AG20443 (cell line): ENCODE data around the gene WEE1.
"Not testable (repeated sequence)": the region's sequence is repeated elsewhere in the genome, so short reads cannot be mapped to it uniquely, and the experiment has no call there.

ENCODE experiments used
- DNase-seq: peaks from one replicate; pipeline ENCODE4 v3.0.0; 2012; ENCODE audit warnings: low spot score, mixed read lengths

WEE1 gene

DNA sequence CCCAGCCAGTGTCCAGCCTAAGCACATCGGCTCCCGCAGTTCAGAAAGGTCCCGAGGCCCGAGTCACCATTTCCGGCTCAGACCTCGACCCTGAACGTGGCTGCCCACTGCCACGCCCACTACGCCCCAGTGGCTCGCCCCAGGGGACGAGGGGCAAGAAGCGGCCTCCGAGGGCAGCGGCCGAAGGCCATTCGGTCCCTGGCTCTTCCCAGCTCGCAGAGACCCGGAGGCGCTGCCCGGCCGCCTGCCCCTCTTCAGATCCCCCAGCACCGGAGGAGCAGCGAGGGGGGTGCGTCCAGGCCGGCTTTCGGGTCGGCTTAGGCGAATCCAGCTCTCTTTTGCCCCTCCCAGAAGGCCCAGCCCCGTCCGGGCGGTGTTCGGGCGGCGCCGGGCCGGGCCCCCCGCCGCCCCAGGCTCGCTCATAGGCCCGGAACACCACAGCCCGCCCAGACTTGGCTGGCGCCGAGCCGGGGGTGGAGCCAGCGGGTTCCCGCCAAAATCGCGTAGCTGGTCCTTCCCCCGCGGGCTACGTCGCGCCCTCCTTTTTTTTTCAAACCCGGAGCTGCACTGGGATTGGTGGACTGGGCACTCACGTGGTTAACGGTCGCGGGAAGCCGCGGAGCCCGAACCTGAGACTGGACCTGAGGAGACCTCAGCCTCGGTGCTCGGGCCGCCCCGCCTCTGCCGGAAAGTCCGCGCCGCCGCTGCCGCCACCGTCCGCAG lies at the start of gene WEE1:
Gene WEE1 (plus strand): TSS at position 619 of the 723 bp plus-strand sequence. CDS start 264 bp downstream, outside the sequence.
- DNase-seq = peak; percentile 97

DNA sequence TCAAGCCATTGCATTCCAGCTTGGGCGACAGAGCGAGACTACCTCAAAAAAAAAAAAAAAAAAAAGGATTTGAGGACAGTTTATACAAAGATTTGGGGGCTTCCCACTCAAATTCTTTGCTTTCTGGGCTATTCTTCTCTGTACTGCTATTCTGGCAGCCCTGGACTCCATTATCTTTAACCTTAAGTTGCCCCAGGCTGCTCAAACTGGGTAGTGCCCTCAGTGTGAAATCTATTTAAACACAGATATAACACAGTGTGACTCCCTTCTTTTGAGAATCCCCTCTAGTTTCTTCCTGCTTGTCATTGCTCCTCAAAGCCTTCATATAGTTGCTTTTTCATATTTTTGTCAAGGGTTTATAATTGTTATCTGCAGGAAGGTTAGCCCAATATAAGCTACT lies 49.5 kb upstream of the WEE1 start:
- no peak for DNase-seq

DNA sequence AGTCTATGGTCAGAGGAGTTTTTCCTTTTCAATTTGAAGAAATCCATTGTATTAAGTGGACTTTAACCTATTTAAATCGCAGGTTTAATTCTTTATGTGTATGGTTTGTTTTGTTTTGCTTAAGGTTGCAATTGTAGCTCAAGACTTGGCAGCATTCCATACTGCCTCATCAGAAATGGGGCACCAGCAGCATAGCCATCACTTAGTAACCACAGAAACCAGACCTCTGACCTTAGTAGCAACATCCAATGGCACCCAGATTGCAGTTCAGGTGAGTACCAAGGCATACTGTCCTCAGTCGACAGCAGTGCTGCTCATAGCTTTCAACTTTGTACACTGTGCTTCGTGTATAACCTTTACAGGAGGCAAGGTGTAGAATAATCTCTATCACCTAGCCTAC lies 48.4 kb upstream of the WEE1 start:
- DNase-seq = no peak

DNA sequence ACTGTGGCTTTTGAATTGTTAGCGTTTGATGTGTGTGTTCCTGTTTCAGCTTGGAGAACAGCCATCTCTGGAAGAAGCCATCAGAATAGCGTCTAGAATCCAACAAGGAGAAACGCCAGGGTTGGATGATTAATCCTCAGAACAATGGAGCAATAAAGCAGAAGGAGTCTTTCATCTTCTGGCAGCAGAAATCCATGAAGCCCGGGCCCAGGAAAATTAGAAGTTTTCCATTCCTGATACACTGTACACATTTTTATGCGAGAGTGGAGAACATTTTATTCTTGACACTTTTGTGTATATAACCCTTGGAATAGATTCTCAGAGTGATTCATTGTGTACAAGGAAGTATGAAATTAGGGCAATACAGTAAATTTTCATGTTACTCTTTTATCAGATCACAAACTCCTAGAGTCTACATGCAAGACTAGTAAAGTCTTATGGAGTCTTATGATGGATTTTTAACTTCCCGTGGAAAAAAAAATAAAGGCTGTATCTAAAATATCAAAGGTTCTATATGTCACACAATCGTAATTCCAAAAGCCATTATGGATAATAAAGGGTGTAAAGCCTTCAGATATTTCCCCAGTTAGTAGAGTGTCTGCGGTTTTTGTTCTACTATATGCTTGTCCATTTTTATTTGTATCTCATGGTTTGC lies 45.9 kb upstream of the WEE1 start:
- peak; percentile 61 for DNase-seq

DNA sequence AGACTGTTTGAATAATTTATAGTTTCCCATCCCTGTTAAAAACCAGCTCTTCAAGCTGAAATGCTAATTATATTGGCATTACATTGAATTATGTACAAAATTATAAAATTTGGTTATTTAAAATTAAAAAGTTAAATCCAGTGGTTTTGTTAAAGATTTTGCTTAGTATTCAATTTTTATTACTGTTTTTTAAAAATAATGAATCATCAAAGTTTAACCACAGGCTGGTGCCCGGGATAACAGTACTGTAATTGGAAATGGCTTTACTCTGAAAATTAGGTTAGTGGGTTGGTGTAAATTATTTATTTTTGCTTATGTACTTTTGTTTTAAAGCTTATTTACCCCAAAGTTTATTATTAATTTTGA lies 45.4 kb upstream of the WEE1 start:
- DNase-seq = no peak

DNA sequence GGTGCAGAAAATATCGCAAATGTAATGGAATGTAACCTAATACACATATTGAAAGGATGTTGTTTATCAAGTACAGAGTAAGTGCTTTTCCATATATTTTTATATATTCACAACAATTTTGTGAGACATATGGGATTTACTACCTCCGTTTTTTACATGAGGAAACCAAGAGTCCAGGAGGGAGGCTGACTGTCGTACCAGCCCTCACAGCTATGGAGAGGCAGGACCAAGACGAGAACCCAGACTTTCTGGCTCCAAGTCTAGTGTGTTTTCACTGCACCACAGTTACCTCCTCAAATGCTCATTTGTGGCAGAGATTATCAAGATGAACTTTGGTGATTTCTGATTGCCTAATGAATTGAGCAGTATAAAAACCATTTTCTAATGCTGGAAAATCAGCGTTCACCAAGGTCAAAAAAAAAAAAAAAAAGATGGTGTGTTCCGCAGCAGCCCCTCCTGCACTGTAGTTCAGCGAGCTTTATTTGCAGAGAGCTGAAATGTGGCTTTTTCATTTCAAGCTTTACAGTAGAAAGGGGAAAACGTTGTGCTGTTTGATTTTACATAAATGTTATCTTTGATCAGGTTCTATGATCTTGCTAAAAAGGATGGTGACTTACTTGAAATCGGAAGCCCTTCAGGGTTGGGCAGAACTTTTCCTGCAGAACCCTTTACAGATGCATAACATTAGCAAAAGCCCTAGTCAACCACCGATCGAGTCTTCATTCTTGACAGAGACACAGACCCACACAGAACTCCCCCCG lies 44.7 kb upstream of the WEE1 start:
- no peak for DNase-seq

GRCh38 chr11:9529334-9529650 lies 44.2 kb upstream of the WEE1 start:
- DNase-seq = peak; percentile 56

DNA sequence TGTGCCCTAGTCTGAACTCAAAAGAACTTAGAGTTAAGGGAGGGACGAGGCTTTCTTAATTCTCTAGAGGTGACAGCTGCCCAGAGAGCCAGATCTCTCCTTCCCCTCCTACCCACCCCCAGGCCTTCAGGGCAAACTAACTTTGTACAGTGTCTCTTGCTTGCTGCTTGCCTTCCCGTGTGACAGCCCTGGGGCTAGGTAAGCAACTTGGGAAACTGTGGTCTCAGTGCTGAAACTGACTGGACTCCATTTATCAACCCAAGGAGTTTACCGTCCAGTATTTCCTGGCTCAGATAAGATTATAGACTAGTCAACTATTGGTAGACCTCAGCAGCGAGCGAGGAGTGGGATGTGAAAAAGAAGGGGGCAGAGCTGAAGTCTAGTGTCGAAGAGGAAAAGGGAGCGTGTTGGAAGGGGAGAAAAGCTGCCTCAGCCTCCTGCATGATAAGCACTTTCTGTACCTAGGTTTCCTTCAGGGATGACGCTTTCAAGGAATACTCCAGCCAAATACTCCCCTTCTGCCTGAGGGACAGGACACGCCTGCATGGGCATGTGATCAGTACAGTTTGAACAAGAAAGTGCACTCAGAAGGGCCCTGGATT lies 43.3 kb upstream of the WEE1 start:
- DNase-seq = no peak

GRCh38 chr11:9530901-9531625 lies 42.4 kb upstream of the WEE1 start:
- DNase-seq = no peak

DNA sequence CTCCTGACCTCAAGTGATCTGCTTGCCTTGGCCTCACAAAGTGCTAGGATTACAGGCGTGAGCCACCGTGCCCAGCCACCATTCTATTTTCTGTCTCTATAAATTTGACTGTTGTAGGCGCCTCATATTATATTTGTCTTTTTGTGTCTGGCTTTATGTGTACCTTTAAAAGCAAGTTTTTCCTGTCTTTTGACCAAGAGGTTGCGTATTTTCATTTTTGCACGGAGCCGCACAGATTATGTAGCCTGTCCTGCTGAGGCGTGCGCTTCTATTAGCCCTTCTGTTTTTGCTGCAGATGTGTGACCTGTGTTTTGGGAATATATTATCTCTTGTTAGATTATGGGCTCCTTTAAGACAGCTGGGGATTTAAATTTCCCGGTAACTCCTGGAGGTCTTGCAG lies 40.4 kb upstream of the WEE1 start:
- no peak for DNase-seq

- no peak for DNase-seq
These were observed 39.6 kb upstream of the WEE1 start for GRCh38 chr11:9533736-9534473.

DNA sequence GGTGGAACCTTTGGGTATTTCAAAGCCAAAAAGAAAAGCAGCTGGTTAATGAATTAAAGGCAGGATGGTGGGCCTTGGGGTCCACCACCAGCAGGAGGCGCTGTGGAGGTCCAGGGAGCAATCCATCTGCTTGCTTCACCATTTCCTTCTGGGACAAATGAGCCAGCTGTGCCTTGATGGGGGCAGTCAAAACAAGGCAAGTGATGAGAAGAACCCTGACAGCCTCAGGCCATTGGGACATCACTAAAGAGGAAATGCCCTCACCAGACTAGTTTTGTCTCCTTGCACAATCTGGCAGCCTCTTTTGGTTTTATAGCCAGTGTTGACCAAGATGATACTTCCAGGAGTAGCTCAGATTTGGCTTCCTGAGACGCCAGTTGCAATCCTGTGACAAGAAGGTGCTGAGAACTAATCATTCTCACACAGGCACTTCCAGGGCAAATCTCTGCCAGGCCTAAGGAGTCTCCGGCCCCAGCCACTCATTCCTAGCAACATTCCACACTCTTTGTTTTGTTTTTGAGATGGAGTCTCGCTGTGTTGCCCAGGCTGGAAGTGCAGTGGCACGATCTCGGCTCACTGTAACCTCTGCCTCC lies 38.2 kb upstream of the WEE1 start:
- peak; percentile 85 for DNase-seq

DNA sequence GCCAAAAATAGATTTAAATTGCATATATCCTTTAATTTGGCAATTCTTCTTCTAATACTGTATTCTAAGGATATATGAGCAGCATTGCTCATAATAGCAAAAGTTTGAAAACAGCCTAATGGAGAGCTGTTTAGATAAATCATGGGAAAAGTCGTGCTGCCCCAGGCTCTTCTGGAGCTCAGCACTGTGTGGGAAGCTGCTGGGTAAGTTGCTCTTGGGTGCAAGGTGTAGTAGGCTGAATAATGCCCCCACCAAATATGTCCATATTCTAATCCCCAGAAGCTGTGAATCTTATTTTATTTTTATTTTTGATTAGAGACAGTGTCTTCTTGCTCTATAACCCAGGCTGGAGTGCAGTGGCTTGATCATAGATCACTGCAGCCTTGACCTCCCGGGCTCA lies 34.9 kb upstream of the WEE1 start:
- DNase-seq = no peak

DNA sequence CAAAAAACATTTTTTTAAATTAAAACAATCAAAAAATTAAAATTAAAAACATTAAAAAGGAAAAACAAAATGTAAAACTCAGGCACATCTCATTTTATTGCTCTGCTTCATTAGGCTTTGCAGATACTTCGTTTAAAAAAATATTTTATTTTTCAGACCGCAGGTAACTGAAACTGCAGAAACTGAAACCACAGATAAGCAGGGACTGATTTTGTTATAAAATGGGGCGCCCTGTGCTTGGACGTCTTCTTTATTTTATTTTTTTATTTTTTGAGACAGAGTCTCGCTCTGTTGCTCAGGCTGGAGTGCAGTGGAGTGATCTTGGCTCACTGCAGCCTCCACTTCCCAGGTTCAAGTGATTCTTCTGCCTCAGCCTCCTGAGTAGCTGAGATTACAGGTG lies 24.3 kb upstream of the WEE1 start:
- DNase-seq = not testable (repeated sequence)

DNA sequence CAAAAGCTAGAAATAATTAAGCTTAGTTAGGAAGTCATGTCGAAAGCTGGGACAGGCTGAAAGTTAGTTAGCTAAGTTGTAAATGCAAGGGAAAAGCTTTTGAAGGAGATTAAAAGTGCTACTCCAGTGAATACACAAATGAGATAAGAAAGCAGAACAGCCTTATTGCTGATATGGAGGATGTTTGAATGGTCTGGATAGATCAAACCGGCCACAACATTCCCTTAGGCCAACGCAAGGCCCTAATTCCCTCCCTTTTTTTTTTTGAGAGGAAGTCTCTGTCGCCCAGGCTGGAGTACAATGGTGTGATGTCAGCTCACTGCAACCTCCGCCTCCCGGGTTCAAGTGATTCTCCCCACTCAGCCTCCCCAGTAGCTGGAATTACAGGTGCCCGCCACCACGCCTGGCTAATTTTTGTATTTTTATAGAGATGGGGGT lies 23.3 kb upstream of the WEE1 start:
- no peak for DNase-seq

DNA sequence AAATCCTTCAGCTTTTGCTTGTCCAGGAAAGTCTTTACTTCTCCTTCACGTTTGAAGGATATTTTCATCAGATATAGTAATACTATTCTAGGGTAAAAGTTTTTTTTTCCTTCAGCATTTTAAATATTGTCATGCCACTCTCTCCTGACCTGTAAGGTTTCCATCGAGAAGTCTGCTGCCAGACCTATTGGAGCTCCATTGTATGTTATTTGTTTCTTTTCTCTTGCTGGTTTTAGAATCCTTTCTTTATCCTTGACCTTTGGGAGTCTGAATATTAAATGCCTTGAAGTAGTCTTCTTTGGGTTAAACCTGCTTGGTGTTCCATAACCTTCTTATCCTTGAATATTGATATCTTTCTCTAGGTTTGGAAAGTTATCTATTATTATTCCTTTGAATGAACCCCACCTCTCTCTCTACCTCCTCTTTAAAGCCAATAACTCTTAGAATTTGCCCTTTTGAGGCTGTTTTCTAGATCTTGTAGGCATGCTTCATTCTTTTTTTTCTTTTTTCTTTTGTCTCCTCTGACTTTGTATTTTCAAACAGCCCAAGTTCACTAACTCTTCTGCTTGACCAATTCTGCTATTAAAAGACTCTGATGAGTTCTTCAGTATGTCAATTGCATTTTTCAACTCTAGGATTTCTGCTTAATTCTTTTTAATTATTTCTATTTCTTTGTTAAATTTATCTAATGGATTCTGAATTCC lies 12.0 kb upstream of the WEE1 start:
- DNase-seq = no peak

DNA sequence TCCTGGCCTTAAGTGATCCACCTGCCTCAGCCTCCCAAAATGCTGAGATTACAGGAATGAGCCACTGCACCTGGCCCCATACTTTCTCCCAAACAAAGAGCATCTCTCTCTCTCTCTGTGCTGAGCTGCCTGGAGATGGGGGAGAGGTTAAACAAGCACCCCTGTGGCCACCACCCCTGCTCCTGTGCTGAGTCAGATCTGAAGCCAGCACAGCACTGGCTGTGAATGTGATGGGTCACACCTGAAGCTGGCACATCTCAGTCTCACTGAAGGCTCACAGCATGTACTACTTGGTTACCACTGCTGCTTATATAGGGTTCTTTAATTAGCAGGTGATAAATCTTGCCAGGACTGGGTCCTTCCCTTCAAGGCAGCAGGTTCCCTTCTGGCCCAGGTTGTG lies 10.8 kb upstream of the WEE1 start:
- DNase-seq = no peak

DNA sequence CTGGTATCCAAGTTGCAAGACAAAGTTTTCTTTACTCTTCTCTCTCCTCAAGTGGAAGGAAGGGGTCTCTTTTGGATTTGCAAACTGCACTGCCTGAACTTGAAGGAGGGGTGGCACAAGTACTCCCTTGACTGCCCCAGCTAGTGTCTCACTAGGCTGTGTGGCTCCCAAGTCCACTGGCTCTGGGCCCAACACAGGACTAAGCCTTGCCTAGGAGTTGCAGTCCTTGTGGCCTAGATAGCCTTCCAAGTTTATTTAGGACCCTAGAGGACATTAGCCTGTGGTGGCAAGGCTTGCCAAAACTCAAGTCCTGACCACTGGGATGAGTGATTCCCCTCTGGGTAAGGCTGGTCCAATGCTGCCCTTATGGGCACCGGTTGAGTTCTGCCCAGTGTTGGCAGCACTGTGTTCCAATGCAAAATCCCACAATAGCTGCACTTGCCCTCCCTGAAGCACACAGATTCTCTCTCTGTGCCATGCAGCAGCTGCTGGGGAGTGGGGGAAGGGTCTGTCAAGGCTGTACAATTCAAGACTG lies 10.2 kb upstream of the WEE1 start:
- DNase-seq = no peak

DNA sequence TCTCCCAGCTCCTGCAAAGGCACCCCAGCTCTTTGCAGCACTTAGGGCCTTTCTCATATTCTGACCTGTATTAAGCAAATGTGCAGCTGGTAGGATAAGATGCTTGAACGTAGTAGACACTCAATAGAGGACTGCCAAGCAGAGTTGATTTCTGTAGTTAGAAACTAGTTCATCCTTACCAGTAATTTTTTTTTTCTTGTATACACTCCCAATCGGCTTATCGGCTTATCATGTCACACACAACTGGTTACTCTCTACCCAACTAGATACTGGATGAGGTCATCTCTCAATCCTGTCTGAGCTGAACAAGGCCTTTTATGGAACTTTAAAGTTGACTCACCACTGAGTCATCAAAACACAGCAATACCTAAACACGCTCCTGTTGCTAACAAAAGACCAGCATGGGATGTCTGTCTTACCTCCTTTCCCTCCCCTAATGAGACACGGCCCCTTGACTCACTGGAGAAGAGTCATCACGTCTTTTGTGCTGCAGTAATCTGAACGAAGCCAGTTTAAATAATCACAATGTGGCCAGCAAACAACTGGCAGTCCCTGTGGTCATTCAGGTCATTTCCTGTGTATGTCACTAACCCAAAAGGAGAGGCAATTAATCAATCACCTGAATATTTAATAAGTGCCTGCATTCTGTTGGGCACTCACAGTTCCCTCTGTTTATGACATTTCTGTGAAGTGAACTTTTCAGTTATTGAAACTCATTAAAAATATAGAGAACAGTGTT lies 7.5 kb upstream of the WEE1 start:
- DNase-seq = peak; percentile 89
